Sigmoid colon (tissue), 4 donors: Measurements from ENCODE around the gene ACSL6.

ENCODE experiments used
- CTCF ChIP-seq, 4 experiments: fragments of 450-650 bp in 3 of 4; fragments of 200-600 bp in 1 of 4; IDR thresholded peaks; one replicate each; pipeline ENCODE4 v1.5.1; 2016 to 2019; ENCODE audit warnings: antibody characterized with exemption in 4 of 4, mild to moderate bottlenecking in 3 of 4, moderate library complexity in 2 of 4
- EP300 ChIP-seq, 4 donors: sonication (generic); formaldehyde crosslinking; IDR thresholded peaks; one replicate each; pipeline ENCODE4 v1.6.1; 2017; ENCODE audit warnings: antibody characterized with exemption in 4 of 4
- POLR2A ChIP-seq, 2 donors: fragments of 450-650 bp; IDR thresholded peaks; one replicate each; pipeline ENCODE4 v1.6.1; 2016; ENCODE audit warnings: antibody characterized with exemption in 2 of 2, mild to moderate bottlenecking in 2 of 2, moderate library complexity in 2 of 2
- POLR2AphosphoS5 ChIP-seq, 4 donors: sonication (generic); formaldehyde crosslinking; IDR thresholded peaks; one replicate each; pipeline ENCODE4 v1.6.1; 2017; ENCODE audit warnings: antibody characterized with exemption in 4 of 4

GRCh38 chr5:132030610-132031009 is 19.2 kb upstream of the ACSL6 start:
- no peak for TF ChIP-seq POLR2A (IDR thresholded peaks at IDR 0.05)
- TF ChIP-seq CTCF (IDR thresholded peaks at IDR 0.05), result no peak
- no peak for TF ChIP-seq EP300 (IDR thresholded peaks at IDR 0.05)
- TF ChIP-seq POLR2AphosphoS5 (IDR thresholded peaks at IDR 0.05), result no peak
